GM19351 (cell line): ENCODE measurements around the gene PCK2.

ENCODE experiments used
- ATAC-seq: cut with Tn5 transposase; IDR thresholded peaks from one replicate; pipeline ENCODE4 v1.9.1; 2021; ENCODE audit warnings: mild to moderate bottlenecking, moderate library complexity; ENCODE audit not compliant: unreplicated experiment

The PCK2 gene

DNA sequence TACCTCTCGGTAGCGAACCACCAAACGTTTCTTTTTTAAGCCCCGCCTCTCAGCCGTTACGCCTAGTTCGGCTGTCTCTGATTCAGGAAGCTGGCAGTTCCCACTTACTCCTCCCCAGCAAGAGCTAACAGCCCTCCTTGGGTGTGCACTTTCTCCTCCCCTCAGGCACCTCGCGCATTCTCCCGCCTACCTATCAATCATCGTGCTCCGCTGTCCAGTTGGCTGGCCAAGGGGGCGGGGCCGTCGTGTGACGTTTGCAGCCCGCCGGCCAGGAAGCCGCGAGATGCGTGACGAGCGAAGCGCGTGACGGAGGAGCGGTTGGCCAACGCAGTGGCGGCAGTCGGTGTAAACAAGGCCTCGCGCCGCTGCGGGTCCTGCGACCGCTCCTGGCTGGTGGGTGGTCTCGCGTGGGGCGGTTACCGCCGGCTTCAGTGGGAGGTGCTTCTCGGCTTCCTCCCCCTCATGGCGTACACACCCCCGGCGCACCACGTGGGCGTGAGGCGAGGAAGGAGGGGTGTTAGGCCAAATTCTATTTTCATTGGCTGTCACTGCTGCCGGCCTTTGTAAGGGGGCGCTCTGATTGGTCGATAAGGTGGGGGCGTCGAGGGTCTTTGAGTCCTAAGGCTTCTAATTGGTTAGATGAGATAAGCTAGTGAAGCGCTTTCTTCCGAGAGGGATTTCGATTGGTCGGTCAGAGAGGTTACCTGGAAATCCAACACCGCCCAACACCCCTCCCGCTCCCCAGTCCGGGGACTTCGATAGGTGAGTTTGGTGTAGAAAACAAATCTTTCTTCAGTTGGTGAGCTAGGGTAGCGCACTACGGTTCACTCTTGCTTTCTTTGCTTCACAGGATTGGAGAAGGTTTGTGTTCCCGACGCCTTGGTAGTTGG is 20.7 kb downstream of the PCK2 start, which contains the start of the genes DCAF11 and NRL:
Gene DCAF11 (plus strand): TSS at position 246 of the 890 bp plus-strand sequence. CDS start 818 bp downstream, outside the sequence.
Gene NRL (minus strand): TSS at position 418 of the 890 bp plus-strand sequence. CDS start 32,101 bp downstream, outside the sequence.
- ATAC-seq, result peak; percentile 83

DNA sequence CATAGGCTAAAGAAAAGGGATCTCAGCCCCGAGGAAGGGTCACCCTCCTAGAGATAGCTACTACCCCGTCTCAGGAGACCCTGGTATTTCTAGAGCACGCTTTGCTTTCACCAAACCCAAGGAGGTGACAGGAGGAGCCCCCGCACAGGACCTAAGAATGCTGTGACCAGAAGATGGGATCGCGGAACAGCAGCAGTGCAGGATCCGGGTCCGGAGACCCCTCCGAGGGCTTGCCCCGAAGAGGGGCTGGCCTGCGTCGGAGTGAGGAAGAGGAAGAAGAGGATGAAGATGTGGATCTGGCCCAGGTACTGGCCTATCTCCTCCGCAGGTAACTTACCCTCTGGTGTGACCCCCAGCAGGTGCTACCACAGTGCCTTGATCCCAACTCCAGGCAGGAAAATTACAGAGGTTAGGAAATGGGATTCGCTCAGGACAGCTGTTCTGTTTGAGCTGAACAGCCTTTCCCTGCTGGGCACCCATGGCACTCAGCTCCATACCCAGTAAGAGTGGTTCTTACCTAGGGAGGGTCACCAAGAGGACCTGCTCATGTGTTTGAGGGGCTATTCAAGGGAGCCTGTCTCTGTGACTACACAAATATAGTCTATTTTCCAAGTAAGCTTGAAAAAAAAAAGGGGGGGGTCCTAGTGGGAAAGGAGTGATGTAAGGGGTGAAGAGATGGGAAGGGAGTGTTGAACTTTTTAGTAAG is 21.5 kb downstream of the PCK2 start:
- ATAC-seq, result no peak

DNA sequence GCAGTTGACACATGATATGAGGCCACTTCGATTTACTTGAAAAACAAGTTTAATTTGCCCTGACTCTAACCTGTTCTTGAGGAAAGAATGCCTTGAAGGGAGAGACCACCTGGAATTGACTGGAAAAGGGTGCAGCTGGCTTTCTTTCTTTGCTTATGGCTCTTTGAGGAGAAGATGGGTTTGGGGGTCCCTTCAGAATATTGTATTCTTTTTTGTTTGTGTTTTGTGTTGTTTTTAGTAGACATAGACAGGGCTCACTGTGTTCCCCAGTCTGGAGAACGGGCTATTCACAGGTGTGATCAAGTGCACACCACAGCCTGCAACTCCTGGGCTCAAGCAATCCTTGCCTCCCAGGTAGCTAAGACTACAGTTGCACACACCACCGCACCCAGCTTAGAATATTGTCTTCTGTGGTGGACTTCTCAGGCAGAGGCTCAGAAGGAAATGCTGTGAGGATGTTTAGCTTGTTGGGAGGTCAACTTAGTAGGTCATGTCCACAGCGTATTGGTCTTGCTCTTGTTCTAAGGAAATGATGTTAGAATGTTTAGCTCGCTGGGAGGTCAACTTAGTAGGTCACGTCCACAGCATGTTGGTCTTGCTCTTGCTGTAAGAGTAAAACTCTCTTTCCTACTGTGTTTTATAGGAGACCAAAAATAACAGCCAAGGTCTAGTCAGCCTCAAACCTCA is 22.2 kb downstream of the PCK2 start:
- ATAC-seq, result no peak

DNA sequence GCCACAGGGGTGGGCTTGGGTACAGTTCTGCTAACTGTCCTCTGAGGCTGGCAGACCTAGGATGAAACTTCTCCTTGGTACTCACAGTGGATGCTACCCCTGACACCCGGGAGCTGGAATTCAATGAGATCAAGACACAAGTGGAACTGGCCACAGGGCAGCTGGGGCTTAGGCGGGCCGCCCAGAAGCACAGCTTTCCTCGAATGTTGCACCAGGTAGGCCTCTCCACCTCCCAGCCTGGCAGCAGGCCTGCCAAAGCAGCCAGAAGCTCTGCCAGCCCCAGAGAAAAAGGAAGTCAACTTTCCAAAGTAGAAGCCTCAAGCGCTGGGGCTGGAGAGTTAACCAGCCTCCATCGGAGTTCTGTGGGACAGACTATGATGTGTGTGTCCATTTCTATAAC is 23.1 kb downstream of the PCK2 start:
- no peak for ATAC-seq

DNA sequence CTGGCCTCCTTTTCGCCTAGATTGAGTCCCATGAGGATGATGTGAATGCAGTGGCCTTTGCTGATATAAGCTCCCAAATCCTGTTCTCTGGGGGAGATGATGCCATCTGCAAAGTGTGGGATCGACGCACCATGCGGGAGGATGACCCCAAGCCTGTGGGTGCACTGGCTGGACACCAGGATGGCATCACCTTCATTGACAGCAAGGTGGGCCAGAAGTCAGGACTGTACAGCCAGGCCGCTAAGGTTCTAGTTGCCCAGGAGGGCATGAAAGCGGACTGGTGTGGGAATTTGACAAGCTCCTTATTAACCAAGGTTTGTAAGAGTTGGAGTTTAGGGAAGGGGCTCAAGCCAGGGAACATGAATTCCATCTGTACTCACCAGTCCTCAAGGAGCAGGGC is 25.6 kb downstream of the PCK2 start:
- ATAC-seq, result no peak

DNA sequence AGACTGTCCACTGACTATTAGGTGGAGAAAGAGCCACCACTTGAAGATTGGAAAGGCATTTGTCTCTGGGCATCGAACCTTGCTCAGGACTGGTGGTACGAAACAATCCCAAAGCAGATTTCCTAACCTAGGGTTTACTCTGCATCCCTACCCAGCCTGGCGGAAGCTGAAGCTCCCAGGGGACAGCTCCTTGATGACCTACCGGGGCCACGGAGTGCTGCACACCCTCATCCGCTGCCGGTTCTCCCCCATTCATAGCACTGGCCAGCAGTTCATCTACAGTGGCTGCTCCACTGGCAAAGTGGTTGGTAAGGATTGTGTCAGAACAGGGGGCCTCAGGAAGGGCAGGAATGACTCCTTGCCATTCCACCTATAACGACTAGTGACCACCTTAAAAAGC is 27.1 kb downstream of the PCK2 start:
- no peak for ATAC-seq

DNA sequence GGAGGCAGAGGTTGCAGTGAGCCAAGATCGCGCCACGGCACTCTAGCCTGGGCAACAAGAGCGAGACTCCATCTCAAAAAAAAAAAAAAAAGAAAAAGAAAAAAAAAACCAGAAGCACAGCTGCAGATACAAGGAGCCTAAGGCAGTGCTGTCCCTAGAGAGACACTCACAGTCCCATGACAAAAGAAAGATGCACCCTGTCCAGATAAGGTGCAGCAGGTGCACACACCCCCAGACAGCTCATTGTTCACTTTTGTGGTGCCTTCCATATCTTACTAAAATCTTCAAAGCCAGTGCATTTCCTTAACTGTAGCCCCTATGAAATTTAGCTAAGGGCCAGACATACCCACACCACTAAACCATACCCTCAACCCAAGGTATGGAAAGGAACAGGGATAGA is 28.3 kb downstream of the PCK2 start:
- ATAC-seq, result no peak

DNA sequence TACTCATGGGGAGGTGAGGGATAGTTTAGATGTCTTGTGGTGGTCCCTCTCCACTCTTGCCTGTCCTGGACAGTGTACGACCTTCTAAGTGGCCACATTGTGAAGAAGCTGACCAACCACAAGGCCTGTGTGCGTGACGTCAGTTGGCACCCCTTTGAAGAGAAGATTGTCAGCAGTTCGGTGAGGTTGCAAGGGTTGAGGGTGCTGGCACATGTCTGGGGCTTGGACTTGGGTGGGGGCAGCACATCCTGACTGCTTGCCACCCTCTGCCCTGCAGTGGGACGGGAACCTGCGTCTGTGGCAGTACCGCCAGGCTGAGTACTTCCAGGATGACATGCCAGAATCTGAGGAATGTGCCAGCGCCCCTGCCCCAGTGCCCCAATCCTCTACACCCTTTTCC is 28.8 kb downstream of the PCK2 start:
- no peak for ATAC-seq

DNA sequence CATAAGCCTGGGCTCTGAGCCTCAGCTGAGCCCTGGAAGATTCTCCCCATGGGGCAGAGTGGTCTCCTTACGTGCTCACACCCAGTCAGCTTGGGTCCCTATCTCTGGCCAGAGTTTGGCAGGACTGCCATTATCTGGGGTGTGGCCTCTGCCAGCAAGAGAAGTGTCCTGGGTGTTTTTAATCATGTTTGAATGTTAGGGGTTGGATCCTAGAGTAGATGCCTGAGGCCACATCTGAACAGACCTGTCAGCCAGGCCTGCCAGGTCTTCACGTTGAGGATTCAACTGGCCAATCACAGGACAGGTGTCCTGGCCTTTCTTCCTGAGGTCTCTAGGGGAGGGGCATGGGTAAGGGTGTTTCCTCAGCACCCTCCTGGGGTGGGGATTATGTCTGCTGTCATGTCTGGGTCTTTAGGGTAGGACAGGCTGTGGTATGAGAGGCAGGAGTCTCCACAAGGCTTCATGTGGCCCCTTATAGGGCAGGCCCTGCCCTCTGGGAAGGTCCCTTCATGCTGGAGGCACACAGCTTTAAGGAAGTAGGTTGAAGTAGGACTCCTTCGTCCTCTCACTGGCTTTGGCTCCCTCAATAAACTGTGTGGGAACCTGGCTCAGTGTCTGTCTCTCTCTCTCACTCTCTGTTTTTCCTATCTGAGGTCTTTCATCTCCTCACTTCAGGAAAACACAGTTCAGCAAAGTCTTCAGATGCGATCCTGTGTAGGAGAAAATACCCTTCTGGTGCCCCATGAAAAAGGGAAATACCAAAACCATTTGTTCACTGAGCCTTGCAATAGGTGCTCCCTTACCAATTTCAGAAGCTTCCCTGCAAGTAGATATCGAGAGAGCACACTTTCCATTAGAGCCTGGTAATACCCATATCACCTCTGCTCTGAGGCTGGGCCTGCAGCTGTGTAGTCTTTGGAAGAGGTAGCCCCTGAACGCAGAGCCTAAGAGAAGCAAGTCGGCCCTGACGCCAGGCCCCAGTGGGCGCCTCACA is 29.6 kb downstream of the PCK2 start:
- peak; percentile 44 for ATAC-seq

DNA sequence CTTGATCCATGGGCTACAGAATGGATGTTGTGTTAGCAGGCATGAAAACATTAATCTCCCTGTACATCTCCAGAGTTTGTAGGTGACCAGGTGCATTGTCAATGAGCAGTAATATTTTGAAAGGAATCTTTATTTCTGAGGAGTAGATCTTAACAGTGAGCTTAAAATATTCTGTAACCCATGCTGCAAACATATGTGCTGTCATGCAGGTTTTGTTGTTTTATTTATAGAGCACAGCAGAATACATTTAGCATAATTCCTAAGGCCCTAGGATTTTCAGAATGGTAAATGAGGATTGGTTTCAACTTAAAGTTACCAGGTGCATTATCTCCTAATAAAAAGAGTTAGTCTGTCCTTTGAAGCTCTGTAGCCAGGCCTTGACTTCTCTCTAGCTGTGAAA is 32.8 kb downstream of the PCK2 start:
- ATAC-seq, result no peak

DNA sequence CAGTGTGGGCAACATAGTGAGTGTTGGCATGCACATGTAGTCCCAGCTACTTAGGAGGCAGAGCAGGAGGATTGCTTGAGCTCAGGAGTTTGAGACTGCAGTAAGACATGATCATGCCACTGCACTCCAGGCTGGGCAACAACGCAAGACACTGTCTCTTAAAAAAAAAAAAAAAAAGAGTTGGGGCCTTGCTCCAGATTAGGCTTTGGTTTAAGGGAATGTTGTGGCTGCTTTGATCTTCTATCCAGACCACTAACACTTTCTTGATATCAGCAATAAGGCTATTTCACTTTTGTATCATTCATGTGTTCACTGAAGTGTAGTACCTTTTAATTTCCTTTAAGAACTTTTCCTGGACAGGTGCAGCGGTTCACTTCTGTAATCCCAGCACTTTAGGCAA is 33.6 kb downstream of the PCK2 start:
- no peak for ATAC-seq

DNA sequence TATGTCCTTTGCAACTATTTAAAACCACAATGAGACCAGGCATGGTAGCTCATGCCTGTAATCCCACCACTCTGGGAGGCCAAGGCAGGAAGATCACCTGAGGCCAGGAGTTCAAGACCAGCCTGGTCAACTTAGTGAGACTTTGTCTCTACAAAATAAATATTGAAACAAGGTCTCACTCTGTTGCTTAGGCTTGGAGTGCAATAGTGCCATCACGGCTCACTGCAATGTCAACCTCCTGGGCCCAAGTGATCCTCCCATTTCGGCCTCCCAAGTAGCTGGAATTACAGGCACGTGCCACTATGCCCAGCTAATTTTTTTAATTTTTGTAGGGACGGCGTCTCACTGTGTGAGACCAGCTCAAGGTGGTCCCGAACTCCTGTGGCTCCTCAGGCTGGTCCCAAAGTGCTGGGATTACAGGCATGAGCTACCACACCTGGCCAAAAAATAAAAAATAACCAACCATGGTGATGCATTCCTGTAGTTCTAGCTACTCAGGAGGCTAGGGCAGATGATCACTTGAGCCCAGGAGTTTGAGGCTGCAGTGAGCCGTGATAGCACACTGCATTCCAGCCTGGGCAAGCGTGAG is 35.4 kb downstream of the PCK2 start:
- no peak for ATAC-seq

DNA sequence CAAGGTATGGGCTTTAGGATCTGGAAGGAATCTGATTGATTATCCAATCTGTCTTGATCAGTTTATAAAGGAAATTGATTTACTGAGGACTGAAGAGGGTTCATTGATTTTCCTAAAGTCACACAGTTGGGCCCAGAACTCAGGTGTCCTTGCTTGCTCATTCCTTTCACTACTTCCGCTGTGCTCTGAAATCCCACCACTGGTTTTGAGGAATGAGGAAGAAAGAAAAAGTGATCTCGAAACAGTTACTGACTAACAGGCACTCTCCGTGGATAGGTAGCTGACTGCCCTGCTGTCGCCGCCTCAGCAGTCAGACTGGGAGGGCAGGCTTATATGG is 36.2 kb downstream of the PCK2 start, which contains the start of gene FITM1:
Gene FITM1 (plus strand): TSS at position 280 of the 337 bp plus-strand sequence. CDS start 905 bp downstream, outside the sequence.
- ATAC-seq, result no peak

DNA sequence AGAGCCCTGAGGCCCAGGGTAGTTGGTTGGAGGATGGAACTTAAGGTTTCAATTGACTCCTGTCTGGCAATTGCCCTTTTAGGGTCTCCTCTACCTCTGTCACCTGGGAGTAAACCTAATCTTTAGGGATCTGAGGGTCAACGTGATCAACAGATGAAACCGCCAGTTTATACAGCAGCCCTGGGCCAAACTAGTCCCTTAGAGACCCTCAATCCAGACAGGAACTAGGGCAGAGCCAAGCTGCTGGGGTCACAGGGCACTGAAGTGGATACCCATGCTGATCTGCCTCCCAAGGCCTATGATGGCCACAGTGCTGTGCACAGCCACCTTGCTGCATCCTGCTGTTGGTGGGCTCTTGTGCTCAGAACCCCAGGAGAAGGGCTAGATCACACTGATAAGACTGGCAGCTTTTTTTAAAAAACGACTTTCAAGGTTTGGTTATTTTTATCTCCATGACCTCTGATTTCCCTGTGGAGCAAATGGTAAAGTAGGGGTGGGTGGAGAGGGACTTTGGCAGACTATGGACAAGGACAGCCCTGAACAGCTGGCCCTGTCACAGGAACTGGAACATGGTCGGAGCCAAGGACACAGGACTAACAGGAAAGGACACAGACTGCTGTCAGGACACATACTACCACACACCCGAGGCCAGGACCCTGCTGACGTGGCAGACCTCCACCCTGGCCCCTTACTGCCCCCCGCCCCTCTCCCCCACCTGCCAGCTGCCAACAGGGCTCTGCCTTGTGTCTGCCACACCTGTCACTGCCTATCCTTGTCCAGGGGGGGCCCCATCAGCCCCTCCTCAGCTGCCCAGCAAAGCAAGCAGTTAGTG is 36.8 kb downstream of the PCK2 start:
- ATAC-seq, result no peak

DNA sequence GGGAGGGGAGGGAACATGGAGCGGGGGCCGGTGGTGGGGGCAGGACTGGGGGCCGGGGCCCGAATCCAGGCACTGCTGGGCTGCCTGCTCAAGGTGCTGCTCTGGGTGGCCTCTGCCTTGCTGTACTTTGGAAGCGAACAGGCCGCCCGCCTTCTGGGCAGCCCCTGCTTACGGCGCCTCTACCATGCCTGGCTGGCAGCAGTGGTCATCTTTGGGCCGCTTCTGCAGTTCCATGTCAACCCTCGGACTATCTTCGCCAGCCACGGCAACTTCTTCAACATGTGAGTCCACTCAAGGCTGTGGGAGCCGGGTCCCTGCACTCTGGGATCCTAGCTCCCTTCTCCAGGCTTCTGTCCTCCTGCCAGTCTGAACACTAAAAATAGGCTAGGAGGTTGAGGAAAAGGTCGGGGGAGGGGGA is 37.4 kb downstream of the PCK2 start:
- ATAC-seq, result no peak

DNA sequence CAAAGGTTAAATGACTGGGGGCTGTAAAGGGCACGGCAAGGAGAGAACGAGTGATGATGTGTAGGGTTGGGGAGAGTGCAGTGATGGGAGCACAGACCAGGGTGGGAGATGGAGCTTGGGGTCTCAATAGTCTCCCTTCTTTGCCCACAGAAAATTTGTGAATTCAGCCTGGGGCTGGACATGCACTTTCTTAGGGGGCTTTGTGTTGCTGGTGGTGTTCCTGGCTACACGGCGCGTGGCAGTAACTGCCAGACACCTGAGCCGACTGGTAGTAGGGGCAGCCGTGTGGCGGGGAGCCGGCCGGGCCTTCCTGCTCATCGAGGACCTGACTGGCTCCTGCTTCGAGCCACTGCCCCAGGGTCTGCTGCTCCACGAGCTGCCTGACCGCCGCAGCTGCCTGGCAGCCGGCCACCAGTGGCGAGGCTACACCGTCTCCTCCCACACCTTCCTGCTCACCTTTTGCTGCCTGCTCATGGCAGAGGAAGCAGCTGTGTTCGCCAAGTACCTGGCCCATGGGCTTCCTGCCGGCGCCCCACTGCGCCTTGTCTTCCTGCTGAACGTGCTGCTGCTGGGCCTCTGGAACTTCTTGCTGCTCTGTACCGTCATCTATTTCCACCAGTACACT is 38.1 kb downstream of the PCK2 start:
- no peak for ATAC-seq

DNA sequence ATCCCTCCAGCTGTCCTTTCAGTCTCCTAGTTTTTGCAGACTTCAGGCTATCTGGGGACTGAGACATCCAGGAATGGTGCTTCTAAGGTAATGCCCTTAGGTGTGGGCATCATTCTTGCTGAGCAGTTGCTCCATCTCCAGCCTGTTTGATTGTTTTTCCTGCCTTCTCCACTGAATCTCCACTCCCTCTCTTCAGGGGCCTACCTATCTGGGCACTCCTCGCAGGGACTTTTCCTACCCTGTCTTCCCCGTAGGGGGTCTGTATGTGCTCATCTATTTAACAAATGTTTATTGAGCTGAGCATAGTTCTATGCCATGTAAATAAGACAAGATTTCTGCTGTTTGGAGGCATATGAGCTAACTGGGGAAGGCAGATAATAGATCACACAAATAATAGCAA is 38.9 kb downstream of the PCK2 start:
- no peak for ATAC-seq

DNA sequence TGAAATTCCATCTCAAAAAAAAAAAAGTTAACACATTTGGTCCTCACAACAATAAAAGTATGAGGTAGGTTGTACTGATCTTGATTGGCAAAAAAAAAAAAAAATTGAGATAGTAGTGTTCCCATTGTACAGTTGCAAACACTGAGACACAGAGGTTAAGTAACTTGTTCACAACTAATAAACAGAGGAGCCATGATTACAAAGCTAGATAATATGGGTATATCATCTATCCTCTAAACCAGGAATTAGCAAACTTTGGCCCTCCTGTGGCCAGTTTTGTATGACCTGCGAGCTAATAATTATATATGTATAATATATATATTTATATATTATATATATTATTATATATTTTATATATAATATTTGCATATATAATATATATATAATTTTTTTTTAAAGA is 39.6 kb downstream of the PCK2 start:
- no peak for ATAC-seq

DNA sequence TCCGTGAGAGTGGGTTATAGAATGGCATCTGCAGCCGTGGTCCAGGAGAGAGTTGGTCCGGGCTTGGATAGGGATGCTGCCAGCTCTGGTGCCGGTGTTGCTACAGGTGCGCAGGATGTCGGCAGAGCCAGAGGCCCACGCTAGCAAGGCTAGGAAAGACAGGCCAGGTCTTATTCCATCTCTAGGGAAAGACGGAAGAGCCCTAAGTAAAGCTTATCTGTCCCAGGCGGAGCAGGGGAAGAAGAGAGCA is 41.4 kb downstream of the PCK2 start:
- ATAC-seq, result peak; percentile 12
